ENCODE results near the gene NCKAP5. TPM values are rescaled to one million over a fixed set of nuclear protein-coding genes. Genes with fewer than 3 reads are reported as not detected.

The NCKAP5 gene
- total and polyA plus RNA-seq, 9 of the 15 experiments (the other 6 are each of a cell fraction or from before 2014, with no cell fraction given) = not detected

DNA sequence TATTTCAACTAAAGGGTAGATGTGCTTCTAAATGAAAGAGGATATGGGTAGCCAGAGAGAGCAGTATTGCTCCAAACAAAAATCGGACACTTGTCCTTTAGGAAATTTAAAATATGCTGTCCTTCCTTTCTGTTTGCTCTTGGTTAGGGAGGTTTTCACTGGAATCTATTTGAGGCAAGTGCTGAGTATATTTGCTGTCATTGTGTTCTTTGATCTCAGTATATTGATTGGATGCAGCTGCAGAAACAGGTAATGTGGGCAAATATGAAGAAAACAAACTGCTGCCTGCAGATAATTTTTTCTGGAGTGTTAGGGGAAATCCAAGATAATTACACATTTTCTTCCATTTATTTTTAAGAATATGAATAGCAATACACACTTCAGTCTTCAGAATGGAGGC lies 410.2 kb downstream of the NCKAP5 start (continued):
- TF ChIP-seq, protein P1, sequence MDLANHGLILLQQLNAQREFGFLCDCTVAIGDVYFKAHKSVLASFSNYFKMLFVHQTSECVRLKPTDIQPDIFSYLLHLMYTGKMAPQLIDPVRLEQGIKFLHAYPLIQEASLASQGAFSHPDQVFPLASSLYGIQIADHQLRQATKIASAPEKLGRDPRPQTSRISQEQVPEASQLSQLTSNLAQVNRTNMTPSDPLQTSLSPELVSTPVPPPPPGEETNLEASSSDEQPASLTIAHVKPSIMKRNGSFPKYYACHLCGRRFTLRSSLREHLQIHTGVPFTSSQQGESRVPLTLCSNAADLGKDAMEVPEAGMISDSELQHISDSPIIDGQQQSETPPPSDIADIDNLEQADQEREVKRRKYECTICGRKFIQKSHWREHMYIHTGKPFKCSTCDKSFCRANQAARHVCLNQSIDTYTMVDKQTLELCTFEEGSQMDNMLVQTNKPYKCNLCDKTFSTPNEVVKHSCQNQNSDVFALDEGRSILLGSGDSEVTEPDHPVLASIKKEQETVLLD (IDR thresholded peaks at IDR 0.05) = no peak
- TF ChIP-seq ZNF197 (CRISPR knock-in tag; IDR thresholded peaks at IDR 0.05; ENCODE audit: low read depth) (no peak), DPF2 (IDR thresholded peaks at IDR 0.05) (no peak), MCM7 (IDR thresholded peaks at IDR 0.05) (no peak), TRIM24 (IDR thresholded peaks at IDR 0.05) (no peak), HCFC1 (IDR thresholded peaks at IDR 0.05; ENCODE audit: low read depth, low read length) (no peak), U2AF1 (optimal IDR thresholded peaks at IDR 0.05; ENCODE audit: low read depth, low read length) (no peak), POU5F1 (IDR thresholded peaks at IDR 0.05; ENCODE audit: borderline replicate concordance, low read depth, low read length, partially characterized antibody) (no peak), CXXC5 (CRISPR knock-in tag; IDR thresholded peaks at IDR 0.05) (no peak)
- TF ChIP-seq, protein P2, sequence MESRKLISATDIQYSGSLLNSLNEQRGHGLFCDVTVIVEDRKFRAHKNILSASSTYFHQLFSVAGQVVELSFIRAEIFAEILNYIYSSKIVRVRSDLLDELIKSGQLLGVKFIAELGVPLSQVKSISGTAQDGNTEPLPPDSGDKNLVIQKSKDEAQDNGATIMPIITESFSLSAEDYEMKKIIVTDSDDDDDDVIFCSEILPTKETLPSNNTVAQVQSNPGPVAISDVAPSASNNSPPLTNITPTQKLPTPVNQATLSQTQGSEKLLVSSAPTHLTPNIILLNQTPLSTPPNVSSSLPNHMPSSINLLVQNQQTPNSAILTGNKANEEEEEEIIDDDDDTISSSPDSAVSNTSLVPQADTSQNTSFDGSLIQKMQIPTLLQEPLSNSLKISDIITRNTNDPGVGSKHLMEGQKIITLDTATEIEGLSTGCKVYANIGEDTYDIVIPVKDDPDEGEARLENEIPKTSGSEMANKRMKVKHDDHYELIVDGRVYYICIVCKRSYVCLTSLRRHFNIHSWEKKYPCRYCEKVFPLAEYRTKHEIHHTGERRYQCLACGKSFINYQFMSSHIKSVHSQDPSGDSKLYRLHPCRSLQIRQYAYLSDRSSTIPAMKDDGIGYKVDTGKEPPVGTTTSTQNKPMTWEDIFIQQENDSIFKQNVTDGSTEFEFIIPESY (CRISPR knock-in tag; IDR thresholded peaks at IDR 0.05) = no peak

All from K562 (cell line).